BLaER1 (cell line): ENCODE results near the gene RPL41.
"Not testable (repeated sequence)": the region's sequence is repeated elsewhere in the genome, so short reads cannot be mapped to it uniquely, and the experiment has no call there.

Source experiments
- H3K27ac ChIP-seq: shearing (Covaris generic); formaldehyde crosslinking; 2 replicates; pipeline ENCODE4 v1.8.1; 2022
- H3K27me3 ChIP-seq: shearing (Covaris generic); formaldehyde crosslinking; 2 replicates; pipeline ENCODE4 v1.8.1; 2022
- H3K36me3 ChIP-seq: shearing (Covaris generic); formaldehyde crosslinking; 2 replicates; pipeline ENCODE4 v1.8.1; 2022
- H3K4me1 ChIP-seq: shearing (Covaris generic); formaldehyde crosslinking; 2 replicates; pipeline ENCODE4 v1.8.1; 2022
- H3K4me2 ChIP-seq: shearing (Covaris generic); formaldehyde crosslinking; 2 replicates; pipeline ENCODE4 v1.8.1; 2022
- H3K4me3 ChIP-seq: shearing (Covaris generic); formaldehyde crosslinking; 2 replicates; pipeline ENCODE4 v1.8.1; 2022
- H3K9ac ChIP-seq: shearing (Covaris generic); formaldehyde crosslinking; 2 replicates; pipeline ENCODE4 v1.8.1; 2022
- H3K9me3 ChIP-seq: shearing (Covaris generic); formaldehyde crosslinking; 2 replicates; pipeline ENCODE4 v1.8.1; 2022
- H4K20me1 ChIP-seq: shearing (Covaris generic); formaldehyde crosslinking; 2 replicates; pipeline ENCODE4 v1.8.1; 2022
- Cebpa-rat ChIP-seq: shearing (Covaris generic); IDR thresholded peaks from 2 replicates; pipeline ENCODE4 v1.8.1; 2022

Gene RPL41

GRCh38 chr12:56152756-56153677 is 36.6 kb downstream of the RPL41 start:
- Histone ChIP-seq H3K4me3 (peak overlapping the region; percentile 75), H3K27ac (peak overlapping the region; percentile 84)
- no peak for TF ChIP-seq Cebpa-rat

GRCh38 chr12:56153678-56154065 is 37.2 kb downstream of the RPL41 start:
- H3K4me1 ChIP-seq, result peaks cover 51% of the 10 kb centered on the region
- TF ChIP-seq Cebpa-rat, result no peak
- H3K27me3 ChIP-seq, result no peaks in the 10 kb centered on the region
- H3K4me2 ChIP-seq, result peak overlapping the region; percentile 99
- H3K9ac ChIP-seq, result peak overlapping the region; percentile 88
- no peaks in the 10 kb centered on the region for H3K9me3 ChIP-seq
- peak overlapping the region; percentile 84 for H3K27ac ChIP-seq
- H4K20me1 ChIP-seq, result peaks cover 3% of the 10 kb centered on the region; the same call in 1 of the 2 replicates
- peak overlapping the region; percentile 75 for H3K4me3 ChIP-seq
- peaks cover 27% of the 10 kb centered on the region for H3K36me3 ChIP-seq

More at GRCh38 chr12:56152756-56153677, 36.6 kb downstream of the RPL41 start:
- Histone ChIP-seq H3K9me3 (no peaks in the 10 kb centered on the region), H3K4me1 (peaks cover 51% of the 10 kb centered on the region), H3K27me3 (no peaks in the 10 kb centered on the region), H3K4me2 (peak overlapping the region; percentile 99), H3K36me3 (peaks cover 27% of the 10 kb centered on the region), H3K9ac (peak overlapping the region; percentile 88), H4K20me1 (no peaks in the 10 kb centered on the region)

- Histone ChIP-seq H3K27ac (peak overlapping the region; percentile 84), H4K20me1 (peaks cover 9% of the 10 kb centered on the region), H3K4me3 (no peak overlapping the region), H3K4me1 (peaks cover 53% of the 10 kb centered on the region), H3K27me3 (no peaks in the 10 kb centered on the region), H3K9me3 (no peaks in the 10 kb centered on the region), H3K36me3 (peaks cover 29% of the 10 kb centered on the region), H3K9ac (peak overlapping the region; percentile 88), H3K4me2 (peak overlapping the region; percentile 99)
- no peak for TF ChIP-seq Cebpa-rat
These were observed 37.9 kb downstream of the RPL41 start for GRCh38 chr12:56154246-56154771.

DNA sequence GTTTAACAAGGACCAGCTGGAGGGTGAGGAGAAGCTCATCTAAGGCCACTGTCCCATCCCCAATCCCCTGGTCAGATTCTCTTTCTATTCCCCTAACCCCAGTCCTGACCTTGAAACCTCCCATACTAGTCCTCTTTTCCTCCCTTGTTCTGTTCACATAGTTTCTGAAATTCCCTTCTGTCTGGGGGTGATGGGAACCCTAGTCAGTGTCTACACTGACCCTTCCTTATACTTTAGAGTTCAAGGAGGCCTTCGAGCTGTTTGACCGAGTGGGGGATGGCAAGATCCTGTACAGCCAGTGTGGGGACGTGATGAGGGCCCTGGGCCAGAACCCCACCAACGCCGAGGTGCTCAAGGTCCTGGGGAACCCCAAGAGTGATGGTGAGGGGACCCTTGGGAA is 38.4 kb downstream of the RPL41 start:
- TF ChIP-seq Cebpa-rat, result no peak
- H3K36me3 ChIP-seq, result peaks cover 32% of the 10 kb centered on the region
- H3K4me1 ChIP-seq, result peaks cover 58% of the 10 kb centered on the region

DNA sequence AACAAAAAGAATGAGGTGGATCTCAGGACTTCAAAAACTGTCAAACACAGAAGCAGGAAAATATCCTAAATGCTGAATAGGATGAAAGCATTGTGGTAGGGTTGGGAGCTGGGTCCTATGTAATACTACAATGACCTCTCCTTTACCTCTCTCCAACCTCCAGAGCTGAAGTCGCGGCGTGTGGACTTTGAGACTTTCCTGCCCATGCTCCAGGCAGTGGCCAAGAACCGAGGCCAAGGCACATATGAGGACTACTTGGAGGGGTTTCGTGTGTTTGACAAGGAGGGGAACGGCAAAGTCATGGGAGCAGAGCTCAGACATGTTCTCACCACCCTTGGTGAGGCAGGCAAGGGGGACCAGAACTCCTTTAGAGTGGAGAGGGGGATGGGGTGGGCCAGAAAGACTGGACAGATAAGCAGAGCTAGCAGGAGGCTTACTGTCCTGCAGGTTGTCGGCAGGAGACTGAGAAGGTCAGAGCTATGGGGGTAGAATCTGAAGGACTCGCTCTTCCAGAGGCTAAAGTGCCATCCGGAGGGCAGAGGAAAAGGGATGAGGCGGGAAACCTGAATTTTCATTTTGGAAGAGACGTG is 38.9 kb downstream of the RPL41 start:
- Histone ChIP-seq H3K27ac (peak overlapping the region; percentile 94; the same call in 1 of the 2 replicates), H3K4me3 (no peak overlapping the region), H3K36me3 (peaks cover 34% of the 10 kb centered on the region), H3K9me3 (no peaks in the 10 kb centered on the region), H3K4me1 (peaks cover 64% of the 10 kb centered on the region), H4K20me1 (peaks cover 20% of the 10 kb centered on the region), H3K27me3 (no peaks in the 10 kb centered on the region), H3K9ac (no peak overlapping the region), H3K4me2 (no peak overlapping the region)
- TF ChIP-seq Cebpa-rat, result no peak

More for the DNA sequence above, 38.4 kb downstream of the RPL41 start:
- no peak overlapping the region for H3K4me3 ChIP-seq
- no peaks in the 10 kb centered on the region for H3K27me3 ChIP-seq
- H4K20me1 ChIP-seq, result peaks cover 14% of the 10 kb centered on the region
- no peak overlapping the region for H3K27ac ChIP-seq
- no peaks in the 10 kb centered on the region for H3K9me3 ChIP-seq
- no peak overlapping the region for H3K9ac ChIP-seq
- H3K4me2 ChIP-seq, result peak overlapping the region; percentile 99; the same call in 1 of the 2 replicates

DNA sequence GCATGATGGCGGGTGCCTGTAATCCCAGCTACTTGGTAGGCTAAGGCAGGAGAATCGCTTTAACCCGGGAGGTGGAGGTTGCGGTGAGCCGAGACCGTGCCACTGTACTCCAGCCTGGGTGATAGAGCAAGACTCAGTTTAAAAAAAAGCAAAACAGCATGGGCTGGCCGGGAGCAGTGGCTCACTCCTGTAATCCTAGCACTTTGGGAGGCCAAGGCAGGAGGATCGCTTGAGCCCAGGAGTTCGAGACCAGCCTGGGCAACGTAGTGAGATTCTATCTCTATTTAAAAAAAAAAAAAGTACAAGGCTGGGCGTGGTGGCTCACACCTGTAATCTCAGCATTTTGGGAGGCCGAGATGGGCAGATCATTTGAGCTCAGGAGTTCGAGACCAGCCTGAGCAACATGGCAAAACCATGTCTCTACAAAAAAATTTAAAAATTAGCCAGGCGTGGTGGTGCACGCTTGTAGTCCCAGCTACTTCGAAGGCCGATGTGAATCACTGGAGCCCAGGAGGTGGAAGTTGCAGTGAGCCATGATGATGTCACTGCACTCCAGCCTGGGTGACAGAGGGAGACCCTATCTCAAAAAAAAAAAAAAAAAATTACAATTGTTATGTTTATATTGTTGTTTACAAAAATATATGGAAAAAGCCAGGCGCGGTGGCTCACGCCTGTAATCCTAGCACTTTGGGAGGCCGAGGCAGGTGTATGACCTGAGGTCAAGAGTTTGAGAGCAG is 40.2 kb downstream of the RPL41 start:
- not testable (repeated sequence) for H3K9me3 ChIP-seq, H3K27me3 ChIP-seq
- H3K4me3 ChIP-seq, result peak overlapping the region; percentile 94
- H4K20me1 ChIP-seq, result peaks cover 32% of the 10 kb centered on the region
- peaks cover 70% of the 10 kb centered on the region for H3K4me1 ChIP-seq
- peak overlapping the region; percentile 94 for H3K27ac ChIP-seq
- H3K9ac ChIP-seq, result peak overlapping the region; percentile 90
- peak overlapping the region; percentile 92 for H3K4me2 ChIP-seq
- H3K36me3 ChIP-seq, result peaks cover 47% of the 10 kb centered on the region

GRCh38 chr12:56157201-56158028 is 41.0 kb downstream of the RPL41 start:
- Histone ChIP-seq H3K9ac (peak overlapping the region; percentile 90), H4K20me1 (peaks cover 40% of the 10 kb centered on the region), H3K9me3 (no peaks in the 10 kb centered on the region), H3K36me3 (peaks cover 55% of the 10 kb centered on the region), H3K4me1 (peaks cover 71% of the 10 kb centered on the region), H3K27ac (peak overlapping the region; percentile 94), H3K27me3 (no peaks in the 10 kb centered on the region), H3K4me2 (peak overlapping the region; percentile 92), H3K4me3 (peak overlapping the region; percentile 94)
- TF ChIP-seq Cebpa-rat, result no peak

- H3K9ac ChIP-seq, result peak within 1 kb of the TSS; percentile 98
- H3K4me3 ChIP-seq, result peak within 1 kb of the TSS; percentile 94
- peaks cover 46% of the 10 kb centered on the region for H4K20me1 ChIP-seq
- H3K27me3 ChIP-seq, result no peaks in the 10 kb centered on the region
- H3K4me2 ChIP-seq, result peak within 1 kb of the TSS; percentile 95
- H3K36me3 ChIP-seq, result peaks cover 63% of the 10 kb centered on the region
- peak within 1 kb of the TSS; percentile 94 for H3K27ac ChIP-seq
- no peaks in the 10 kb centered on the region for H3K9me3 ChIP-seq
- TF ChIP-seq Cebpa-rat, result 0 out of 2 replicates have a peak, but pooled peaks have one; percentile 16
- H3K4me1 ChIP-seq, result peaks cover 65% of the 10 kb centered on the region
These were observed 41.8 kb downstream of the RPL41 start, which contains the start of gene MYL6 for GRCh38 chr12:56158029-56158925. Gene MYL6, plus strand, starts transcription at chr12:56158359. Its CDS starts 43 bp downstream, at chr12:56158402.
